ENCODE measurements around the gene MBD4.
A peak's percentile ranks its signal among the peaks of the same experiment; 100 is the strongest.
"Not testable (repeated sequence)": the region's sequence is repeated elsewhere in the genome, so short reads cannot be mapped to it uniquely, and the experiment has no call there.

The MBD4 gene

DNA sequence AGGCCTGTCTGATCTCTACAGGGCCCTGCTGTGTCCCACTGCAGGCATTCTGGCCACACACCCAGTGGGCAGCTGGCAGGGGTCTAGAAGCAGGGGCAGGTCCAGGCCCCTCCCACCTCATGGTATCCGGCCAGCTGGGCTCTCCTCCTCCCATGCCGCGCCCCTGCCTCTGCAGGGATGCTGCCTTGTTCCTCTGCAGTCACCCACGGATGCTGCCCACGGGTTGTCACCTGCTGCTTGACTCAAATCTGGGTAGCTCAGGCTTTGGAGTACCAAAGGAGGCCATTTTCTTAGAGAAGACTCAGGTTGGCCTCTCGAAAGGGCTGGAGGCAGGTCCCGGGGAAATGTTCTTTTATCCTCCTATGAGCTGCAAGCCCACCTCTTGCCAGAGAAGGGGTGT, 36.3 kb downstream of the MBD4 start:
- no peak for FAIRE-seq

DNA sequence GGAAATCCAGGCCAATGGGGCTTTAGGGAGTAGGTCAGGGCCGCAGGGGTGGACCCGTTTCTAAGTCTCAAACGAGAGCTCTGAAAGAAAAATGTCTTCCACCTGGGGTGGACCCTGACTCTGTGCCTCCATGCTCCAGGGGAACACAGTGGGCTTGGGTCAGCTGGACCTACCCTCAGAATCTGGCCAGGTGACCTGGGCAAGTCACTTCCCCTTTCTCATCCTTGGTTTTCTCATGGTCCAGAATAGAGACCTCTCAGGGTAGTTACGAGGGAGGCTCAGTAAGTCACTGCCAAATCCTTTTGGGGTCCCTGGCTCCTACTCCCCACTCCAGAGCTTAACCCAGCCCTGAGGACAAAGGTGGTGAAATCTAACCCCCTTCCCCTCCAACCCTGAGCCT, 37.1 kb downstream of the MBD4 start:
- FAIRE-seq: no peak

DNA sequence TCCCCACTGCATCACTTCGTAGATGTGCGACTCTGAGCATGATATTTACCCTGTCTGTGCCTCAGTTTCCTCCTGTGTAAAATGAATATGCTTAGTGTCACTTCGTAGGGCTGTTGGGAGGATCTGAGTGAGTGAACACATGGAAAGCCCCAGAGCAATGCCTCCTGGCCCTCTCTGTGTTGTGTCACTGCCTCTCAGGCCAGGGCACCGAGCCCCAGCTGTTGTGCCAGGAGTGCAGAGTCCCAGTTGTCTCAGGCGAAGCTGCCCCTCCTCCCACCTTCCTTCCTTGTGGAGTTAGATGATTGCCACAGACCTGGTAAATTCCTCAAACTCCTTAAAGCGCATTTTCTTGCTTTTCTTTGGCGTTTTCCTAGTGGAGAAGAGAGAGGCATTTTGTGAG, 37.5 kb downstream of the MBD4 start:
- FAIRE-seq: no peak

DNA sequence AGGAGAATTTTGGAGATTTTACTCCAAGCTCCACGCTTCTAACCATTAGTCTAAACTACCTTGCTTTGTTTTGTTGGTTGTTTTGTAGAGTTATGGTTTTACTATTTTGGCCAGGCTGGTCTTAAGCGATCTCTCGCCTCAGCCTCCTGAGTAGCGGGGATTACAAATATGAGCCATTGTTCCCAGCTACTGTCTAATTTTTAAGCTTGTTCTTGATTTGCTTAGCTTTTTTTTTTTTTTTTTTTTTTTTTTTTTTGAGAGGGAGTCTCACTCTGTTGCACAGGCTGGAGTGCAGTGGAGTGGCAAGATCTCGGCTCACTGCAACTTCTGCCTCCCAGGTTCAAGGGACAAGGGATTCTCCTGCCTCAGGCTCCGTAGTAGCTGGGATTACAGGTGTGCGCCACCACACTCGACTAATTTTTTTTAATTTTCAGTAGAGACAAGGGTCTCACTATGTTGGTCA, 39.8 kb downstream of the MBD4 start:
- FAIRE-seq: no peak

DNA sequence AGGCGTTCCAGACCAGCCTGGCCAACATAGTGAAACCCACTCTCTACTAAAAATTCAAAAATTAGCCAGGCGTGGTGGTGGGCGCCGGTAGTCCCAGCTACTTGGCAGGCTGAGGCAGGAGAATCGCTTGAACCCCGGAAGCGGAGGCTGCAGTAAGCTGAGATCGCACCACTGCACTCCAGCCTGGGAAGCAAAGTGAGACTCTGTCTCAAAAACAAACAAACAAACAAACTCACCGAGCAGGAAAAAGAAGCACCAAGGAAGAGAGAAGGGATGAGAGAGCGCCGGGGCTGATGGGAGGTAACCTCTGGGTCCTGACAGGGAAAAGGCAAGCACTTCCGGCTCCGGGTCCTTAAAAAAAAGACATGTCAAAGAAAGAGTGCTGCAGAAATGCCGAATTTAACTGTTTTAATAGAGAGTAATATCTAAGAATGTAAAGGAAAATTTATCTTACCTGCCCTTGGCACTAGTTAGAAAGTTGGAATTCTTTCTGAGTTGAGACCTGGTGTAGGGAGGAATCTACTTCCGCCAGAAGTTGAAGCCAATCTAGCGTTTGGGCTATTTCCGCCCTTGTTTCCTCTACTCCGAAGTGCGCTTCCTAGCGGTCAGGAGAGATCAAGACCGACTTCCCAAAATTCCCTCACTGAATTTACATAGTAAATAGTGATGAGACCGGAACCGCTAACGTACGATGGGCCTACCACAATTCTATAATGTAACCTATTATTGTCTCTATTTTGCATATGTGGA, 40.4 kb downstream of the MBD4 start:
- FAIRE-seq: peak; percentile 62

DNA sequence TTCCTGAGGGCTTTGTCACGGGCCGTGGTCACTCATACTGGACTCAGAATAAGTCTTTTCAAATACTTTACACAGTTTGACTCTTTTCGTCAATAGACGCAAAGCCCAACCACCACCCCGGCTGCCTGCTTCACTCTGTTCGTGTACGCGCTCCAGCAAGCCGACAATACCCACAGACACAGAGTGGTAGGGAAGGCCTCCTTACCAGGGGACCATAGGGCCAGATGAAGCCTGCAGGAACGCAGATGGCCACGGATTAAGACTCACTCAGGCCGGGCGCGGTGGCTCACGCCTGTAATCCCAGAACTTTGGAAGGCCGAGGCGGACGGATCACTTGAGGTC, 41.0 kb downstream of the MBD4 start:
- no peak for FAIRE-seq

DNA sequence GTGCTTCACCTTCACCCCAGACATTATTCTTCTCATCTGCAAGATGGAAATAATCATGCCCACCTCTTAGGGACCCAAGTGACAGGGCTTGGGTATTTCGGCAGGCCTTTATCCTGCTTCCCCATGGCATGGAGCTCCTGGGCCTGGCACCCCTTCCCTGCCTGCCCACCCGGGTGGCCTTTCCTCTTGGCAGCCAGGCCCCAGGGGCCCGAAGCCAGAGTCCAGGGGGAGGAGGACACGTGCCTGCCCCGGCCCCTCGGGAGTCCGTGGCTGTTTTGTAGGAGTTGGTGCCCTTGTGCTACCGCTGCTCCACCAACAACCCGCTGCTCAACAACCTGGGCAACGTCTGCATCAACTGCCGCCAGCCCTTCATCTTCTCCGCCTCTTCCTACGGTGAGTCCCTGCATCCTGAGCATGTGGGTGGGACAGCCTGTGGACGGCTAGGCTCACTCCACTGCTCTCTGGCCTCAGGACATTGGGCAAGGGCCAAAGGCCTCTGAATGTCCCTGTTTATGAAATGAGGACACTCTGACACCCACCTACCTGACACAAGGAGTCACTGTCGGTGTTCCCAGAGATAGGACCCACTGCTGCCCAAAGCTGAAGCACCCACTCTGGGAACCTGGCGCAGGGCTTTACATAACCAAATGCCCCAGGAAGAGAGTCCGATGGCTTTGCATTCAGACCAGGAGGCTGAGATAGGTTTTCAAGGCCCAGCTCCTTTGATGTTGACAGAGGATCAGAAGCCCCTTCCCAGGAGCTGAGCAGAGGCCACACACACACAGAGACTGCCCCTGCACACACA, 45.8 kb downstream of the MBD4 start:
- not testable (repeated sequence) for FAIRE-seq

DNA sequence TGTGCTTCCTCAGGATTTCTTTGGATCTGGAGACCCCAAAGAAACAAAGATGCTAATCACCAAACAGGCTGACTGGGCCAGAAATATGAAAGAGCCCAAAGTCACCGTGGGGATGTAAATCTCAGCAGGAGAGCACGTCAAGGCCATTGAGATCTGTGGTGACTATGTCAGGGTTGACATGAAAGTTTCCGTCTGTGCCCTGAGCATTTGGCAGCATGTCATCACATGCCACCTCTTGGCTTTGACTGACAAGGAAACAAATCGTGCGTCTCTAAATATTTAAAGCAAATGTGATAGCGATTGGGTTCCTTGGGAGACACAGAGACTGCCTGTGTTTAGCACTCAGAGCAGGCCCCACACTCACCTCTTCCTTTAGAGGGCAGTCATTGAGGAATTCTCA, 46.5 kb downstream of the MBD4 start:
- no peak for FAIRE-seq

DNA sequence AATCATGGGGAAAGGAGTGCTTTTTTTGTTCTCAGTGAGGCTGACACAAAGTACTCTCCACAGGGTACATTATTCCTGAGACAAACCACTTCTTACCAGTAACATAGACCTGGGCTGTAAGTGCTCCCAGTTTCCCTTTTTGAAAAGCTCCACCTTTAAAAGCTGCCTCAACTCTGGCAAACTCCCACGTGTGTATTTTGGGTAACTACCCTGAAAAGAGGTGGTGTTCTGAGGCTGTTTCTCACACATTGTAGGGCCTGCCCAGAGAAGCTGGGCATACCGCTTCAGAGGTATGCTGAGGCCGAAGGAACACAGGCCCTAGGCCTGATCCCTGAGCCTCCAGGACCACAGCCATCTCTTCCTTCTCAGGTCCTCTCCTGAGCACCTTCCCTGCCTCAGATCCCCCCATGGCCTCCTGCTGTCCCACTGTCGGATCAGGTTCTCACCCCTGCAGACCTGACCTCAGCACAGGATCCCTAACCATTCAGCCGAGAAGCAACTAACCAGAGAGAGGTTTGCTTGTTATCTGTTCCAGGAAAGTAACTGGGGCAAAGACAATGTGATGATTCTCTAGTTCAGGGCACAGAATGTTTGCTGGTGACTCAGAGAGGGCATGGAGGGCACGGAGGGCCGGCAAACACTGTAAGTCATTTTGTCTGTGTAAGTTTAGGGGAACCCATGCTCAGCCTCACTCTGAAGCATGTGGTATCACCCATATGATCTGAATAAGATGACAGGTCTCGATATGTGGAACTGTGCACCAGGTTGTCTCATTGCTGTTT, 47.5 kb downstream of the MBD4 start:
- not testable (repeated sequence) for FAIRE-seq

DNA sequence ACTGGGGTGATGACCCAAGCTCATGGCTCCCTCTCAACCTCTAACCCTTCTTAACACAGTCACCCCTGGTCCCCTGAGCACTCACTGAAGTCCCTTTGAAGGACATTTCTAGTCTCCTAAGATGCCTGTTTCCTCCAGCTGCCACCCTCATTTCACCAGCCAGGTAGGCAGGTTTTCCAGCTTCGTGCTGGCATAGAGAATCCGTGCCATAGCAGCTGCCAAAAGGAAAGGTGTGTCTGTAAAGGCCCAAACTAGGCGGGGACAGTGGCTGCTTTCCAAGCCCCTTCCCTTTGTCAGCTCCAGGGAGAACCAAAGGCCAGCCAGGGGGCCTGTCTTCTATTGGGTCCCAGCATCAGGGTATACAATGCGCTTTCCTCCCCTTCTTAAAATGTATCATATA, 48.2 kb downstream of the MBD4 start:
- FAIRE-seq: not testable (repeated sequence)

DNA sequence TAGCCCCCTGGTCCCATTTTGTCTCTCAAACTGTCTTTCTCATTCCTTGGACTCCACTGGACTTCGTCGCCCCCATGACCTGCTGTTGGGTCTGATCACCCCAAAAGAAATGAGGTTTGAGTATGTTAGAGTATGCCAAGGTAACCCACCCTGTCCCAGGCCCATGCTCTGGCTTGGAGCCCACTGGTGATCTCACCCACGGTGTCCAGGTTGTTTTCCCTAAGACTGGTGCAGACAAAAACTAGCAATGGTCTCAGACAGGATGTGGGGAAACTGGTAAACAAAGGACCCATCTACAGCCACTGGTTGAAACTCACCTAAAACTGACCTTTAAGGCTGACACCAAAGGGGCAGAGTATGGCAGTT, 50.2 kb downstream of the MBD4 start:
- FAIRE-seq: no peak

DNA sequence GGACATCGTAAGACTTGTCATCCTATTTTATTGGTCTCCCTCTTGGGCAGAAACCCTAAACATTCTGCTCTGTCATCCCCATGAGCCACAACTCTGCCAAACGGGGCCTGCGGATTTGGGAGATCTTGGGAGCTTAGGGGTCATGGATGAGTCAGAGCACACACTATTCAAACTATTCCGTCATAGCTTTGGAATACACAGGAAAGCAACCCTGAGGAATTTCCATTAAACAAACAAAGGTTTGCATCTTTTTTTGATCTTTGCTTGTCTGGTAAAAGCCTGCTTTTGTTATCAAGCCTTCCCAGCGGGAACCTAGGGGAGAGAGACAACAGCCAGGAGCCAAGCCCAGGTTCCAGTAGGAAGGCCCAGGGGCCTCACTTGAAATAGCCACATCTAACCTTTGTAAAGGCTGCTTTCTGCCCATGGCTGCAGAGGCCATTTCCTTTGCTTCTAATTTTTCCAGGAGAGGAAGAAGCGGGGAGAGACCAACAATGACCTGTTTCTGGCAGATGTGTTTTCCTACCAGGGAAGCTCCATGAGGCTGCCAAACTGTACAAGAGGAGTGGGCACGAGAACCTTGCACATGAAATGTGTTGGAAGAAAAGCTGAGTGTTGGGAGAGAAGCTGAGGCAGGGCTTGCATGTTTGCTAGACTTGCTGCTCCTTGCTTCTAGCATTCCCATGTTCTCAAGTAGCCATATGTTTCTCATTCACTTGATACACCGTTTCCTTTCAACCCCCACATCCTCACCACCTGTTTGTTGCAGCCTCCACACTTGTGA, 50.8 kb downstream of the MBD4 start:
- not testable (repeated sequence) for FAIRE-seq

DNA sequence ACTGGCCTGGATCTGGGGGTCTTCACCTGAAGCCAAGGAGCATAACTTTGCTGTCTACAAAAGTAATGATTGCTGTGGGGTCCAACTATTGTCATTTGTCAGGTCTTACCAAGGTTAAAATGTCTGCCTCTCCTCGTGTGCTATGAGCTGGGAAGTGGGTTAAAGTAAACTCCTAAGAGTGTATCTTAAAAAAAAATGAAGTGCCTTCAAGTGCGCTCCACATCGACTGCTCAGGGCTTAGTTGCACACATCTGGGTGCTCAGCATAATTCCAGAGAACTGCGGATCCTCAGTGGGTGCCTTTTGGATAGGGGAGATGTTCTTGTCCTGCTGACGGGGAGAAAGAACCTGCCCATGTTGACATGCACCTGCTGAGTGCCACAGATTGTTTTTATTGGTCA, 52.3 kb downstream of the MBD4 start:
- FAIRE-seq: no peak

DNA sequence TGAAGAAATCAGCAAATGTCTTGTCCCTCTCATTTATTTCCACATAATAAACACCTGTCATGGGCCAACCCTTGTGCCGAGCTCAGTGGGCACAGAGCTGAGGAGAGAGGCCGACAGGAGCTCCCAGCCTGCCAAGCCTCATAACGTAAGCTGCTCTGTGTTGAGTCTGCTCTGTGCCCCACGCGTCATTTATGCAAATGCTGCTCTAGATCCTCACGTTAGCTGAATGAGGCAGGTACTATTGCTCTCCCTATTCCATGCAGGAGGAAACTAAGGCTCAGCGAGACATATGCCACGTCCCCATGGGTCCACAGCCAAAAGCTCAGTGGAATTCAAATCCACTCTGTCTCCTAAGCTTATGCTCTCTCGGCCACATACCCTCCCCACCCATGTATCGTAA, 52.8 kb downstream of the MBD4 start:
- FAIRE-seq: no peak

DNA sequence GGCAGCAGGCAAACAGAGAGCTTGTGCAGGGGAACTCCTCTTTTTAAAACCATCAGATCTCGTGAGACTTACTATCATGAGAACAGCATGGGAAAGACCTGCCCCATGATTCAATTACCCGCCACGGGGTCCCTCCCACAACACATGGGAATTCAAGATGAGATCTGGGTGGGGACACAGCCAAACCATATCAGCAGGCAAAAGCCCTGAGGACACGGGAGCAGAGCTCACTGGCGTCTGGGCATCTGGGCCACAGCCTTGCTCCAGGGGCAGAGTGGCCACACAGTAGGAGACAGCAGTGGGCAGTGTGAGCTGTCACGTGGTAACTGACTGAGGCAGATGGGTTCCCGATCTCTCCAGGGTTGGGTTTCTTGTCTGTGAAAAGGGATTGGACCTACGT, 54.2 kb downstream of the MBD4 start:
- not testable (repeated sequence) for FAIRE-seq

DNA sequence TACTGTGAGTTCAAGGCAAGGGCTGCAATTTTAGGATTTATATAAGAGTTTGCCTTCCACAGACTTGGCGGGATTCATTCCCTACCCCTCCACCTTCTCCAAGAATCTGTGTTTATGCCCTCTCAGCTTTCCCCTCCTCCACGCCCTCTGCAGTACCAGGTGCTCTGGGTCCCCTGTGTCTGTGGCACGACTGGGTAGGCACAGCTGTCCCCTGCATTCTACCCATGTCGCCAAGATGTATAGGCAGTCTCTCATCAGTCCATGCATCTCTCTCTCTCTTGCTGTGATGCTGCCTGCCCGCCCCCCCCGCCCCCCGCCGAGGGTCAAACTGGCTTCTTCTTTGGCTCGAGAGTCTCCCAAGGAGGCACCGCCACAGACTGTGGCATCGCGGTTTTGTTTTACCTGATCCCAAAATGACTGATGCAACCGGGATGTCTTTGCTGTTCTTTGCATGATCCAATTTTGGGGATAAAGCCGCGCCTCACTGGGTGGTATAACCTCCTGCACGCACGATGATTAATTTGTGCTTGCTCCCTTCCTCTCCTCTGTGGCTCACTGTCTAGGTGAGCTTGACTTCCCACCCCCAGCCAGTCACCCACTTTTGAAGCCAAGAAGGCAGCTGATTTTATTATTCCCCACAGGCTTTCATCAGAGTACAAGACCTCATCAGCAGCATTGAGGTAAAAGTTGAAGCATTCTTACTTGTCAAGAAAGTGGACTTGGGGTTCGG, 55.0 kb downstream of the MBD4 start:
- FAIRE-seq: no peak

DNA sequence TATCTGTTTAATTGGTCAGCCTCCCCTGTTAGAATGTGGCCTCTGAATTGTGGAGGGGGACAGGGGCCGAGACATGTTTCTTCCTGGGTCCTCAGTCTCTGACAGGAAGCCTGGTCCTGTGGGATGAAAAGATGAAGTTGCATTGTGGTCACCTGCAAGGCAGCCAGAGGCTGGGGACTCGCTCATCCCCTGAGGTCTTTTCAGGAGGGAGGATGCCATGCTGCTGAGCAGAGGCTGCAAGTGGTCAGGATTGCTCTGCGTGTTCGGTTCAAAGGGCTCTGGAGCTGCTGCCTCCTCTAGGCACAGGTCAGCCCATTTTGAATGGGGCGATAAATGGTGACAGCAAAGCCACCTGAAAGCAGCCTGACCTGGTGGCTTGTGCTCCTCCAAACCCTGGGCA, 55.6 kb downstream of the MBD4 start:
- not testable (repeated sequence) for FAIRE-seq

DNA sequence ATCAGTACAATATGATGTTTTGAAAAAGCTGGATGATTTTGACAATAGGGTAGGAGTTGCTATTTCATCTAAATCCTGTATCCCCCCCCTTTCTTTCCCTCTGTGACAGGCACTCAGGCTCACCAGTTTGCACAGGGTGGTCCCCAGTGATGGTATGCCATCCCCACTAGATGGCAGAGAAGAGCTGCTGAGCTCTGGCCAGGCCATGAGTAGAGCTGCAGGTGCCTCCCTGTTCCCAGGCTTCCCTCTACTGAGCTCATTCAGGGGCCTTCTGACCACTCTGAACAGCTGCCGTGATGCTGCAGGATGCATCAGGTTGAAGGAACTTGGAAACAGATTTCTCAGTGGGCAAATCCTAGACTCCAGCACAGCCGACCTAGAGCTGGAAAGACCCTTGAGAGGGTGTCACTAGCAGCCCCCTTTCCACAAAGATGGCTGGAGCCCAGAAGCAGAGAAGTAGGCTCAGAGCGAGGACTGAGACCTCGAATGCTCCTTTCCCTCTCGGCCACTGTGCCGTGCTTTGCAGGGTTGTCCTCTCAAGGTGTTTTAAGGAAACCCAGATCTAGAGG, 56.4 kb downstream of the MBD4 start:
- no peak for FAIRE-seq

DNA sequence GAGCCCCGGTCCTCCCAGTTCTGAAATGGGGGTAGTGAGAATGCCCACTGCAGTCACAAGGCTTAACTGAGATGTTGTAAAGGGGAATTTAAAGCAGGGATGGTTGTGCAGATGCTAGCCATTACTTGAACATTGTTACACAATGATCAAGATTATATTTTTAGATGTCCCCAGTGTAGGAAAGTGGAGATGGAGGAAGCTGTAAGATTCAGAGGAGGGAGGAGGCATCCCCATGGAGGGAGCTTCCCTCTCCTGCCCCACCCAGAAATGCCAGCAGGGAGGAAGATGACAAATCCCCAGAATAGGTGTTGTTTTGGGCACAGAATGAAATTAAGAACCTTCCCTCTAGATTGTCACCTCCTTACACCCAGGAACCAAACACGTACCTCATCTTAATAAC, 57.4 kb downstream of the MBD4 start:
- FAIRE-seq: no peak

Measured in colon (tissue), 2 donors.